D721Med (cell line): Measurements from ENCODE around the gene SETD3.
"Not testable (repeated sequence)": the region's sequence is repeated elsewhere in the genome, so short reads cannot be mapped to it uniquely, and the experiment has no call there.

ENCODE experiments used
- DNase-seq: peaks from one replicate; pipeline ENCODE4 v3.0.0; 2011; ENCODE audit warnings: low spot score; ENCODE audit not compliant: insufficient read length
- FAIRE-seq: peaks from 2 replicates; lab custom pipeline; 2011; peaks lifted over from hg19 to GRCh38; lab: Jason Lieb, UNC
- CTCF ChIP-seq: IDR thresholded peaks from 2 replicates; pipeline ENCODE4 v1.5.1; 2012; ENCODE audit warnings: mild to moderate bottlenecking, control low read depth; ENCODE audit not compliant: insufficient read depth; ENCODE audit errors: missing control alignments

The SETD3 gene

GRCh38 chr14:99348816-99349614 is 131.6 kb downstream of the SETD3 start:
- DNase-seq (no peak), FAIRE-seq (no peak)
- TF ChIP-seq CTCF = no peak

- DNase-seq, FAIRE-seq: not testable (repeated sequence)
Measured at GRCh38 chr14:99348231-99348630, 132.4 kb downstream of the SETD3 start.
